Measurements from ENCODE around the gene EPS8L1.
"Not testable (repeated sequence)": the region's sequence is repeated elsewhere in the genome, so short reads cannot be mapped to it uniquely, and the experiment has no call there.

Gene EPS8L1

GRCh38 chr19:55036058-55036457 is 39.6 kb upstream of the EPS8L1 start:
- DNase-seq (ENCODE audit: low read depth, low spot score) = no peak
- H3K36me3 ChIP-seq (ENCODE audit: insufficient read depth, low read length) = no peaks in the 10 kb centered on the region
- H3K4me3 ChIP-seq = no peak overlapping the region
- TF ChIP-seq POLR2AphosphoS5 (IDR thresholded peaks at IDR 0.05; ENCODE audit: borderline replicate concordance, low read depth, low read length) = no peak
- no peak for TF ChIP-seq FOXP2 (optimal IDR thresholded peaks at IDR 0.05; ENCODE audit: control extremely low read depth, extremely low read length, insufficient read depth)
- no peak for TF ChIP-seq EZH2 (IDR thresholded peaks at IDR 0.05)
- H3K9ac ChIP-seq (ENCODE audit: insufficient read length) = no peak overlapping the region
- no peak overlapping the region for H3K27ac ChIP-seq
- H3K9me3 ChIP-seq (ENCODE audit: low read depth, low read length) = no peaks in the 10 kb centered on the region

GRCh38 chr19:55037603-55038002 is 38.1 kb upstream of the EPS8L1 start:
- not testable (repeated sequence) for H3K9ac ChIP-seq (ENCODE audit: insufficient read length)

GRCh38 chr19:55040654-55041053 is 35.0 kb upstream of the EPS8L1 start:
- not testable (repeated sequence) for H3K27ac ChIP-seq; H3K9me3 ChIP-seq (ENCODE audit: low read depth, low read length); H3K4me3 ChIP-seq; H3K9ac ChIP-seq (ENCODE audit: insufficient read length); DNase-seq (ENCODE audit: low read depth, low spot score)
- peaks cover 15% of the 10 kb centered on the region for H3K36me3 ChIP-seq (ENCODE audit: insufficient read depth, low read length)

More at GRCh38 chr19:55037603-55038002, 38.1 kb upstream of the EPS8L1 start:
- not testable (repeated sequence) for DNase-seq (ENCODE audit: low read depth, low spot score); H3K9me3 ChIP-seq (ENCODE audit: low read depth, low read length); H3K4me3 ChIP-seq; H3K36me3 ChIP-seq (ENCODE audit: insufficient read depth, low read length); H3K27ac ChIP-seq

- no peak for DNase-seq (ENCODE audit: low read depth, low spot score)
- no peak overlapping the region for H3K27ac ChIP-seq
- H3K36me3 ChIP-seq (ENCODE audit: insufficient read depth, low read length) = peaks cover 16% of the 10 kb centered on the region
- no peak overlapping the region for H3K4me3 ChIP-seq
- H3K9ac ChIP-seq (ENCODE audit: insufficient read length) = no peak overlapping the region
- no peaks in the 10 kb centered on the region for H3K9me3 ChIP-seq (ENCODE audit: low read depth, low read length)
- TF ChIP-seq EZH2 (IDR thresholded peaks at IDR 0.05) (no peak), FOXP2 (optimal IDR thresholded peaks at IDR 0.05; ENCODE audit: control extremely low read depth, extremely low read length, insufficient read depth) (no peak), POLR2AphosphoS5 (IDR thresholded peaks at IDR 0.05; ENCODE audit: borderline replicate concordance, low read depth, low read length) (no peak)
Measured at GRCh38 chr19:55041244-55041626, 34.4 kb upstream of the EPS8L1 start.

- no peak overlapping the region for H3K4me3 ChIP-seq
- H3K27ac ChIP-seq = no peak overlapping the region
- no peaks in the 10 kb centered on the region for H3K9me3 ChIP-seq (ENCODE audit: low read depth, low read length)
- TF ChIP-seq EZH2 (IDR thresholded peaks at IDR 0.05) (no peak), FOXP2 (optimal IDR thresholded peaks at IDR 0.05; ENCODE audit: control extremely low read depth, extremely low read length, insufficient read depth) (no peak)
- DNase-seq (ENCODE audit: low read depth, low spot score) = no peak
- H3K36me3 ChIP-seq (ENCODE audit: insufficient read depth, low read length) = peaks cover 21% of the 10 kb centered on the region
- H3K9ac ChIP-seq (ENCODE audit: insufficient read length) = no peak overlapping the region
Measured at GRCh38 chr19:55041627-55042343, 33.9 kb upstream of the EPS8L1 start.

GRCh38 chr19:55042344-55042678 is 33.4 kb upstream of the EPS8L1 start:
- no peak for DNase-seq (ENCODE audit: low read depth, low spot score)
- Histone ChIP-seq H3K27ac (no peak overlapping the region), H3K4me3 (no peak overlapping the region), H3K9me3 (ENCODE audit: low read depth, low read length) (no peaks in the 10 kb centered on the region), H3K9ac (ENCODE audit: insufficient read length) (no peak overlapping the region), H3K36me3 (ENCODE audit: insufficient read depth, low read length) (peaks cover 26% of the 10 kb centered on the region)
- TF ChIP-seq FOXP2 (optimal IDR thresholded peaks at IDR 0.05; ENCODE audit: control extremely low read depth, extremely low read length, insufficient read depth) (no peak), EZH2 (IDR thresholded peaks at IDR 0.05) (no peak), POLR2AphosphoS5 (IDR thresholded peaks at IDR 0.05; ENCODE audit: borderline replicate concordance, low read depth, low read length) (no peak)

GRCh38 chr19:55042688-55043087 is 33.0 kb upstream of the EPS8L1 start:
- Histone ChIP-seq H3K9me3 (ENCODE audit: low read depth, low read length) (no peaks in the 10 kb centered on the region), H3K9ac (ENCODE audit: insufficient read length) (no peak overlapping the region), H3K27ac (no peak overlapping the region), H3K4me3 (no peak overlapping the region), H3K36me3 (ENCODE audit: insufficient read depth, low read length) (peaks cover 30% of the 10 kb centered on the region)
- no peak for TF ChIP-seq POLR2AphosphoS5 (IDR thresholded peaks at IDR 0.05; ENCODE audit: borderline replicate concordance, low read depth, low read length)
- no peak for TF ChIP-seq FOXP2 (optimal IDR thresholded peaks at IDR 0.05; ENCODE audit: control extremely low read depth, extremely low read length, insufficient read depth)
- TF ChIP-seq EZH2 (IDR thresholded peaks at IDR 0.05) = no peak
- no peak for DNase-seq (ENCODE audit: low read depth, low spot score)

- H3K27ac ChIP-seq = no peak overlapping the region
- no peak for TF ChIP-seq FOXP2 (optimal IDR thresholded peaks at IDR 0.05; ENCODE audit: control extremely low read depth, extremely low read length, insufficient read depth)
- no peak for TF ChIP-seq EZH2 (IDR thresholded peaks at IDR 0.05)
- TF ChIP-seq POLR2AphosphoS5 (IDR thresholded peaks at IDR 0.05; ENCODE audit: borderline replicate concordance, low read depth, low read length) = no peak
Measured at GRCh38 chr19:55044286-55044685, 31.4 kb upstream of the EPS8L1 start.

More at GRCh38 chr19:55044286-55044685, 31.4 kb upstream of the EPS8L1 start:
- Histone ChIP-seq H3K9me3 (ENCODE audit: low read depth, low read length) (no peaks in the 10 kb centered on the region), H3K4me3 (no peak overlapping the region), H3K9ac (ENCODE audit: insufficient read length) (no peak overlapping the region), H3K36me3 (ENCODE audit: insufficient read depth, low read length) (peaks cover 41% of the 10 kb centered on the region)
- no peak for DNase-seq (ENCODE audit: low read depth, low spot score)
